K562 (cell line): Measurements from ENCODE around the gene ASB13. TPM values are rescaled to one million over a fixed set of nuclear protein-coding genes. Genes with fewer than 3 reads are reported as not detected.

Source experiments
- E2F3 ChIP-seq: fragments of 250-450 bp; sonication (Bioruptor Pico); IDR thresholded peaks from 2 replicates; pipeline ENCODE4 v1.4.0; 2020; ENCODE audit warnings: mild to moderate bottlenecking
- ETV1 ChIP-seq: fragments of 450-650 bp; conservative IDR thresholded peaks from 2 replicates; pipeline ENCODE4 v1.6.1; 2016; ENCODE audit warnings: missing genetic modification characterization, control low read depth, low read depth, missing compliant biosample characterization
- HBP1 ChIP-seq: fragments of 450-650 bp; formaldehyde crosslinking; IDR thresholded peaks from 2 replicates; pipeline ENCODE4 v1.4.0; 2022; ENCODE audit warnings: missing genetic modification characterization
- KLF6 ChIP-seq: fragments of 250-450 bp; sonication (Bioruptor Pico); IDR thresholded peaks from 2 replicates; pipeline ENCODE4 v1.4.0; 2020; ENCODE audit warnings: mild to moderate bottlenecking, moderate library complexity, borderline replicate concordance
- MEF2A ChIP-seq: IDR thresholded peaks from 2 replicates; pipeline ENCODE4 v1.6.1; 2011; ENCODE audit warnings: low read depth, mild to moderate bottlenecking, low read length, moderate library complexity; ENCODE audit not compliant: control insufficient read depth
- NFXL1 ChIP-seq: fragments of 450-650 bp; formaldehyde crosslinking; IDR thresholded peaks from 2 replicates; pipeline ENCODE4 v1.4.0; 2021; ENCODE audit warnings: mild to moderate bottlenecking
- PBX2 ChIP-seq, 2 experiments: IDR thresholded peaks in 1 of 2; conservative IDR thresholded peaks in 1 of 2; 2 replicates each; pipeline ENCODE4 v1.6.1; 2016; ENCODE audit warnings: low read depth in 2 of 2, mild to moderate bottlenecking in 1 of 2, missing compliant biosample characterization in 1 of 2, missing genetic modification characterization in 1 of 2, moderate library complexity in 1 of 2
- PPARD ChIP-seq: fragments of 250-450 bp; sonication (Bioruptor Pico); IDR thresholded peaks from 2 replicates; pipeline ENCODE4 v1.8.0; 2022; ENCODE audit warnings: inconsistent platforms, mild to moderate bottlenecking, moderate library complexity
- PRPF4 ChIP-seq: fragments of 200-400 bp; formaldehyde crosslinking; IDR thresholded peaks from one replicate; pipeline ENCODE4 v1.6.1; 2017; ENCODE audit warnings: low read length, low read depth, mild to moderate bottlenecking; ENCODE audit not compliant: insufficient read depth, poor library complexity, severe bottlenecking
- SMARCC2 ChIP-seq: fragments of 450-650 bp; IDR thresholded peaks from 2 replicates; pipeline ENCODE4 v1.6.1; 2017; ENCODE audit warnings: antibody characterized with exemption, moderate library complexity, mild to moderate bottlenecking, low read depth
- SREBF2 ChIP-seq: sonication (generic); formaldehyde crosslinking; IDR thresholded peaks from 2 replicates; pipeline ENCODE4 v1.4.0; 2020; ENCODE audit warnings: mild to moderate bottlenecking, missing genetic modification reagents
- TAF1 ChIP-seq: IDR thresholded peaks from 2 replicates; pipeline ENCODE4 v1.6.1; 2011; ENCODE audit warnings: mild to moderate bottlenecking, low read length, moderate library complexity; ENCODE audit not compliant: insufficient read depth, control insufficient read depth, severe bottlenecking; ENCODE audit errors: extremely low read depth
- TAF7 ChIP-seq: fragments of 450-650 bp; IDR thresholded peaks from 2 replicates; pipeline ENCODE4 v1.6.1; 2016; ENCODE audit warnings: missing genetic modification characterization, missing compliant biosample characterization
- ZNF316 ChIP-seq: fragments of 450-650 bp; IDR thresholded peaks from 2 replicates; pipeline ENCODE4 v1.6.1; 2016
- ZNF511 ChIP-seq: sonication (generic); formaldehyde crosslinking; IDR thresholded peaks from 2 replicates; pipeline ENCODE4 v1.8.0; 2022; ENCODE audit warnings: mild to moderate bottlenecking, missing genetic modification reagents
- ZNF518B ChIP-seq: fragments of 250-450 bp; sonication (Bioruptor Pico); IDR thresholded peaks from 2 replicates; pipeline ENCODE4 v1.5.0; 2021; ENCODE audit warnings: mild to moderate bottlenecking, moderate library complexity
- ZNF584 ChIP-seq: fragments of 200-800 bp; sonication (Bioruptor generic); IDR thresholded peaks from 2 replicates; pipeline ENCODE4 v1.6.1; 2016; ENCODE audit warnings: low read depth, mild to moderate bottlenecking, missing genetic modification characterization, missing compliant biosample characterization
- ZNF586 ChIP-seq: fragments of 450-650 bp; formaldehyde crosslinking; conservative IDR thresholded peaks from 2 replicates; pipeline ENCODE4 v1.4.0; 2020; ENCODE audit warnings: mild to moderate bottlenecking, moderate library complexity
- ZNF830 ChIP-seq: fragments of 250-450 bp; sonication (Bioruptor Pico); IDR thresholded peaks from 2 replicates; pipeline ENCODE4 v1.5.0; 2021; ENCODE audit warnings: mild to moderate bottlenecking
- polyA plus RNA-seq, 8 experiments: library from polyadenylated mRNA; depleted of rRNA in 4 of 8; stranded (reverse) in 5 of 8; unstranded in 3 of 8; fragments of >200 nt; fragmentation: Nextera tagmentation in 2 of 8; fragmentation: Illumina TruSeq in 1 of 8; extraction: Ambion mirVana in 2 of 8; extraction: Trizol in 1 of 8; gene quantifications; 2 replicates each; pipeline versions ENCODE4 v1.2.1 to v1.2.3, GENCODE V29; 2011 to 2014; ENCODE audit warnings: inconsistent platforms in 1 of 8, missing spikeins in 1 of 8
- total RNA-seq, 7 experiments: library from RNA; depleted of rRNA in 6 of 7; stranded (reverse); fragments of >200 nt in 6 of 7; fragmentation: Illumina TruSeq in 2 of 7; extraction: Trizol in 2 of 7; gene quantifications; 2 replicates each; pipeline versions ENCODE4 v1.2.1 to v1.2.3, GENCODE V29; 2011 to 2021; ENCODE audit warnings: low replicate concordance in 1 of 7

ASB13 gene
- total and polyA plus RNA-seq, 9 of the 15 experiments (the other 6 are each of a cell fraction or from before 2014, with no cell fraction given) = 5.2 to 28.8 (median 16.9) TPM

- TF ChIP-seq SREBF2 (CRISPR knock-in tag) = no peak
- no peak for TF ChIP-seq ZNF518B (CRISPR knock-in tag)
- no peak for TF ChIP-seq TAF7 (tag)
- TF ChIP-seq ETV1 (tag) = no peak
- TF ChIP-seq ZNF584 = no peak
- no peak for TF ChIP-seq PPARD (CRISPR knock-in tag)
- no peak for TF ChIP-seq MEF2A
- TF ChIP-seq KLF6 = no peak
- TF ChIP-seq PBX2 (CRISPR knock-in tag; IDR thresholded peaks at IDR 0.05; ENCODE audit: low read depth) = no peak
- TF ChIP-seq PBX2 (tag; conservative IDR thresholded peaks at IDR 0.05; ENCODE audit: low read depth) = no peak
- TF ChIP-seq PRPF4 = no peak
- TF ChIP-seq SMARCC2 = no peak
- no peak; the same call in 1 of the 2 replicates for TF ChIP-seq ZNF511 (CRISPR knock-in tag)
- TF ChIP-seq NFXL1 = no peak
- no peak for TF ChIP-seq TAF1
- TF ChIP-seq E2F3 (CRISPR knock-in tag) = 0 out of 2 replicates have a peak, but pooled peaks have one; percentile 28
- no peak for TF ChIP-seq HBP1 (CRISPR knock-in tag)
- no peak for TF ChIP-seq ZNF586
- TF ChIP-seq ZNF830 = no peak
- no peak for TF ChIP-seq ZNF316
These were observed 18.8 kb upstream of the ASB13 start (continued) for GRCh38 chr10:5684971-5685763.
